Activated T-cell treated with anti-CD3 and anti-CD28 coated beads, Interleukin-2, amount 50 U/mL, for 48 hours (primary cell): ENCODE data around the gene GTF2H4.

ENCODE experiments used
- DNase-seq, 2 experiments: peaks; one replicate each; pipeline ENCODE4 v3.0.0-alpha.2; 2020

Gene GTF2H4

GRCh38 chr6:30960907-30961673 is 53.1 kb downstream of the GTF2H4 start:
- DNase-seq: no peak

- no peak for DNase-seq
These were observed 54.7 kb downstream of the GTF2H4 start for GRCh38 chr6:30962716-30963115.

GRCh38 chr6:30963641-30964040 is 55.6 kb downstream of the GTF2H4 start:
- no peak for DNase-seq
